ENCODE results near the gene SYT2. TPM values are rescaled to one million over a fixed set of nuclear protein-coding genes. Genes with fewer than 3 reads are reported as not detected.

SYT2 gene
- total RNA-seq, 1 experiment from 2014 or later = 0.09 TPM

GRCh38 chr1:202665417-202665816, 44.8 kb downstream of the SYT2 start:
- POLR2A ChIA-PET = no interaction called here
- H3K36me3 ChIP-seq (ENCODE audit: control insufficient read depth, insufficient read depth, low read length) = no peaks in the 10 kb centered on the region
- no peaks in the 10 kb centered on the region for H3K9me3 ChIP-seq
- Mint-ChIP-seq H3K4me3 (ENCODE audit: unreplicated experiment) (no peak overlapping the region), H3K27me3 (ENCODE audit: insufficient read depth, unreplicated experiment) (peaks cover 10% of the 10 kb centered on the region), H3K9me3 (ENCODE audit: unreplicated experiment) (no peaks in the 10 kb centered on the region), H3K4me1 (ENCODE audit: low read depth, unreplicated experiment) (no peaks in the 10 kb centered on the region), H3K36me3 (ENCODE audit: insufficient read depth, unreplicated experiment) (no peaks in the 10 kb centered on the region), H3K27ac (ENCODE audit: unreplicated experiment) (no peak overlapping the region)
- intact Hi-C loops (cut with micrococcal nuclease; ENCODE audit: unreplicated experiment) = no loop called here
- H3K4me3 ChIP-seq (ENCODE audit: low read depth, low read length) = no peak overlapping the region
- TF ChIP-seq CTCF (IDR thresholded peaks at IDR 0.05; ENCODE audit: insufficient read depth in 1 of 2, low read depth in 1 of 2, low read length in 1 of 2, severe bottlenecking in 1 of 2, unreplicated experiment in 1 of 2) = no peak
- CTCF ChIA-PET = interaction anchor here (0.9 kb wide), 1 partner anchor 54 kb away, joined by 4 read pairs; no protein-coding TSS in a partner anchor
- no peak for DNase-seq
- no TSS peak for BruUV-seq (replicated peaks)
- H3K4me1 ChIP-seq = no peaks in the 10 kb centered on the region
- no peaks in the 10 kb centered on the region for H3K27me3 ChIP-seq (replicated peaks; ENCODE audit: control insufficient read depth, insufficient read depth, low read length)

GRCh38 chr1:202664083-202664482, 46.2 kb downstream of the SYT2 start:
- intact Hi-C loops (cut with micrococcal nuclease; ENCODE audit: unreplicated experiment) = no loop called here
- Histone ChIP-seq H3K4me1 (no peaks in the 10 kb centered on the region), H3K4me3 (ENCODE audit: low read depth, low read length) (no peak overlapping the region), H3K36me3 (ENCODE audit: control insufficient read depth, insufficient read depth, low read length) (no peaks in the 10 kb centered on the region), H3K27me3 (replicated peaks; ENCODE audit: control insufficient read depth, insufficient read depth, low read length) (no peaks in the 10 kb centered on the region), H3K9me3 (no peaks in the 10 kb centered on the region)
- H3K4me3 Mint-ChIP-seq (ENCODE audit: unreplicated experiment) = no peak overlapping the region
- no peaks in the 10 kb centered on the region for H3K4me1 Mint-ChIP-seq (ENCODE audit: low read depth, unreplicated experiment)
- H3K9me3 Mint-ChIP-seq (ENCODE audit: unreplicated experiment) = no peaks in the 10 kb centered on the region
- BruUV-seq (replicated peaks) = no TSS peak
- TF ChIP-seq CTCF (IDR thresholded peaks at IDR 0.05; ENCODE audit: insufficient read depth in 1 of 2, low read depth in 1 of 2, low read length in 1 of 2, severe bottlenecking in 1 of 2, unreplicated experiment in 1 of 2) = no peak
- H3K27me3 Mint-ChIP-seq (ENCODE audit: insufficient read depth, unreplicated experiment) = peaks cover 12% of the 10 kb centered on the region
- ChIA-PET POLR2A (no interaction called here), CTCF (no interaction called here)
- H3K36me3 Mint-ChIP-seq (ENCODE audit: insufficient read depth, unreplicated experiment) = no peaks in the 10 kb centered on the region
- no peak overlapping the region for H3K27ac Mint-ChIP-seq (ENCODE audit: unreplicated experiment)
- no peak for DNase-seq

GRCh38 chr1:202663131-202663530, 47.1 kb downstream of the SYT2 start:
- Mint-ChIP-seq H3K9me3 (ENCODE audit: unreplicated experiment) (no peaks in the 10 kb centered on the region), H3K4me1 (ENCODE audit: low read depth, unreplicated experiment) (no peaks in the 10 kb centered on the region), H3K27me3 (ENCODE audit: insufficient read depth, unreplicated experiment) (peaks cover 12% of the 10 kb centered on the region), H3K27ac (ENCODE audit: unreplicated experiment) (no peak overlapping the region), H3K4me3 (ENCODE audit: unreplicated experiment) (no peak overlapping the region), H3K36me3 (ENCODE audit: insufficient read depth, unreplicated experiment) (no peaks in the 10 kb centered on the region)
- CTCF ChIA-PET = no interaction called here
- POLR2A ChIA-PET = no interaction called here
- Histone ChIP-seq H3K36me3 (ENCODE audit: control insufficient read depth, insufficient read depth, low read length) (no peaks in the 10 kb centered on the region), H3K27me3 (replicated peaks; ENCODE audit: control insufficient read depth, insufficient read depth, low read length) (no peaks in the 10 kb centered on the region), H3K4me1 (no peaks in the 10 kb centered on the region), H3K4me3 (ENCODE audit: low read depth, low read length) (no peak overlapping the region), H3K9me3 (no peaks in the 10 kb centered on the region)
- no peak for TF ChIP-seq CTCF (IDR thresholded peaks at IDR 0.05; ENCODE audit: insufficient read depth in 1 of 2, low read depth in 1 of 2, low read length in 1 of 2, severe bottlenecking in 1 of 2, unreplicated experiment in 1 of 2)
- intact Hi-C loops (cut with micrococcal nuclease; ENCODE audit: unreplicated experiment) = no loop called here
- no TSS peak for BruUV-seq (replicated peaks)
- no peak for DNase-seq
